Esophagus (tissue), 2 donors: ENCODE data around the gene ATF7IP. TPM values are rescaled to one million over a fixed set of nuclear protein-coding genes. Genes with fewer than 3 reads are reported as not detected.

ENCODE experiments used
- H3K27ac ChIP-seq, 2 donors: one replicate each; pipeline ENCODE4 v1.5.1; 2013; ENCODE audit warnings: low read depth in 2 of 2, mild to moderate bottlenecking in 2 of 2, inconsistent platforms in 1 of 2, low read length in 1 of 2, moderate library complexity in 1 of 2
- H3K27me3 ChIP-seq, 2 donors: one replicate each; pipeline ENCODE4 v1.6.1; 2013; ENCODE audit warnings: low read length in 2 of 2, control low read depth in 1 of 2, mild to moderate bottlenecking in 1 of 2; ENCODE audit not compliant: insufficient read depth in 2 of 2, control insufficient read depth in 1 of 2
- H3K36me3 ChIP-seq, 2 donors: one replicate each; pipeline ENCODE4 v1.6.1; 2013; ENCODE audit warnings: low read length in 1 of 2; ENCODE audit not compliant: control insufficient read depth in 2 of 2, insufficient read depth in 2 of 2
- H3K4me1 ChIP-seq, 2 donors: one replicate each; pipeline ENCODE4 v1.6.1; 2013; ENCODE audit warnings: low read length in 1 of 2; ENCODE audit not compliant: control insufficient read depth in 2 of 2, insufficient read depth in 2 of 2
- H3K4me3 ChIP-seq, 2 donors: one replicate each; pipeline ENCODE4 v1.5.1; 2013; ENCODE audit warnings: low read length in 2 of 2, mild to moderate bottlenecking in 2 of 2, low read depth in 1 of 2, moderate library complexity in 1 of 2
- H3K9me3 ChIP-seq, 2 donors: one replicate each; pipeline ENCODE4 v1.6.1; 2013; ENCODE audit warnings: mild to moderate bottlenecking in 2 of 2, low read depth in 1 of 2, low read length in 1 of 2, moderate library complexity in 1 of 2; ENCODE audit not compliant: control insufficient read depth in 2 of 2, insufficient read depth in 1 of 2
- WGBS, 2 donors: extraction: QIAGEN DNeasy Blood & Tissue Kit; methylation state at CpG; one replicate each; pipeline ENCODE4 v1.1.7; 2013; 5-methylcytosine and 5-hydroxymethylcytosine counted together
- polyA plus RNA-seq, 2 donors: library from polyadenylated mRNA; stranded (reverse); fragments of 200-250 nt; gene quantifications; one replicate each; pipeline ENCODE4 v1.2.3, GENCODE V29; 2013
- donor health status: healthy with polysubstance abuse.
- donor health status: Bipolar disorder and iron deficiency.

Gene ATF7IP
- polyA plus RNA-seq, 2 donors = 8.0 to 10.1 TPM

DNA sequence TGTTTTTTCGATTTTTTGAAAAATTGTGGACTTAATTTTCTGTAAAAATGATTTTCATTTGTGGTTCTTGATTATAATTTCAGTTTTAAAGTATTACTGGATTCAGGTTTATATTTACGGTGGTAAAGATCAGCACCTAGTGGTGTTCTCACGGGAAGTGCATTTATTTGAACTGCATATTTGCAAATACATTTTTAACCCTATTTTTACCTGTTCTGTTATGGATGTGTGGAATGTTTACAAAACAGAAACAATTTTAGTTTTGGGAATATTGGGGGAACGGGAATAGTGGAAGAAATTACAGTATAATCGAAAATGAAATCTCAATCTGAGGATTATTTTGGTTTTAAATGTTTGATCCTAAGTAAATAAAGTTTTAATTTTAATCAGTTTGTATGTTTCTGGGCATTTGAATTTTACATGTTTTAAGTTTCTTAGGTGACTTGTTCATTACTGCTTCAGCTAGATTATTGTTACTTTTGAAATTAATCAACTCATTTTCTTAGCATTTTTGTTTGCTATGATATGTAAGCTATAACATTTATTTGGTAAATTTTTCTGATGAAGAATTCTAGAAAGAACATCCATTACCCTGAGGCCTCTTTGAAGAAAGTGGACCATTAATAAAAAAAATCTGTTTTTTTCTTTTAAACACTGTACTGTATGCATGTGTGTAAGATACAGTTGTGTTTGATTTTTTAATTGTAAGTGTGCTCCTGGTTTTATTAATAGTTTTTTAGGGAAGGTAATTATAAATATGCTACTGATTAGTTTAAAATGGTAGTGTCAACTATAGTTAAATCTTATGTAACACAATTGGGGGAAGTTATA, 942 bp downstream of the ATF7IP start:
- H3K27me3 ChIP-seq = no peaks in the 10 kb centered on the region
- peak overlapping the region in 1 of 2 donors; percentile 80 for H3K4me3 ChIP-seq
- 4% methylated on average over 5 of the region's 5 CpGs for WGBS, 2 donors
- H3K4me1 ChIP-seq = no peaks in the 10 kb centered on the region
- no peaks in the 10 kb centered on the region for H3K9me3 ChIP-seq
- H3K36me3 ChIP-seq = no peaks in the 10 kb centered on the region
- H3K27ac ChIP-seq = peak overlapping the region in 1 of 2 donors; percentile 99

DNA sequence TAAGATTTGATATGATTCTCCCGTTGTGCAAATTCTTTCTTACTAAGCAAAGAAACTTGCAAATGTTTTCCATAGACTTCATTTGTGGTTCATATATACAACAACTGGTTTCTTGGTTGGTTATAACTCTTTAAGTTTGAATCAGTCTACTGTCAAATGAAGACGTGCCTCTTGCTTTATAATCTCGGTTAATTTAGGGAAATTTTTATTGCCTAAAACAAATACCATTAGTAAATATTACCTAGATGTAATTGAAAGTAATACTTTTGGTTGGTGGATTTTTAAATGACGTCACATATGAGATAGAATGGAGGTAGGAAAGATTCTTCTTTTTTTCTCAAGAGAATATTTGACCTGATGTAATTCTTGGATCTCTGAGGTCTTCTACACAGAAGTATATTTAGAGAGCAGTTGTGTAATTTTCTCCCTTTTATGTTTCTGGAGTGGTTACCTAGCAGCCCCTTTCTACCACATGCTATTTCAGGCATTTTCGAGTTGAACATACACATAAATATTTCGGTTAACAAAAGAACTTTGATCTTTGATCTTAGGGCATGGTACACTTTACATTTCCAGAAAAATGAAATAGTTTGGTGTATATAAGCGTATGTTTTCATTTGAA, 1.7 kb downstream of the ATF7IP start:
- H3K27ac ChIP-seq = peak overlapping the region in 1 of 2 donors; percentile 67
- no peaks in the 10 kb centered on the region for H3K27me3 ChIP-seq
- 5 to 8% methylated on average over 7 of the region's 7 CpGs for WGBS, 2 donors
- peak overlapping the region in 1 of 2 donors; percentile 80 for H3K4me3 ChIP-seq
- H3K4me1 ChIP-seq = no peaks in the 10 kb centered on the region
- no peaks in the 10 kb centered on the region for H3K9me3 ChIP-seq
- no peaks in the 10 kb centered on the region for H3K36me3 ChIP-seq

DNA sequence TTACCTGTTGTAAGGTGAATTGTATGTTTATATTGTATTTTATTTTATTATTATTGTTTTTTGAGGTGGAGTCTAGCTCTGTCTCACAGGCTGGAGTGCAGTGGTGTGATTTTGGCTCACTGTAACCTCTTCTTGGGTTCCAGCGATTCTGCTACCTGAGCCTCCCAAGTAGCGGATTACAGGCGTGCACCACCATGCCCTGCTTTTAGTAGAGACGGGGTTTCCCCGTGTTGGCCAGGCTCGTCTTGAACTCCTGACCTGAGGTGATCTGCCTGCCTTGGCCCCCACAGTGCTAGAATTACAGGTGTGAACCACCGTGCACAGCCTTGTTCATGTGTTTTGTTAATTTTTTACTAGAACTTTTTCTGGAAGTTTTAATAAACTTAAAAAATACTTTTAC, 3.8 kb downstream of the ATF7IP start:
- Histone ChIP-seq H3K27me3 (no peaks in the 10 kb centered on the region), H3K4me3 (no peak overlapping the region), H3K9me3 (no peaks in the 10 kb centered on the region), H3K36me3 (no peaks in the 10 kb centered on the region), H3K4me1 (no peaks in the 10 kb centered on the region), H3K27ac (no peak overlapping the region)
- WGBS, 2 donors = 87 to 93% methylated on average over 7 of the region's 7 CpGs

DNA sequence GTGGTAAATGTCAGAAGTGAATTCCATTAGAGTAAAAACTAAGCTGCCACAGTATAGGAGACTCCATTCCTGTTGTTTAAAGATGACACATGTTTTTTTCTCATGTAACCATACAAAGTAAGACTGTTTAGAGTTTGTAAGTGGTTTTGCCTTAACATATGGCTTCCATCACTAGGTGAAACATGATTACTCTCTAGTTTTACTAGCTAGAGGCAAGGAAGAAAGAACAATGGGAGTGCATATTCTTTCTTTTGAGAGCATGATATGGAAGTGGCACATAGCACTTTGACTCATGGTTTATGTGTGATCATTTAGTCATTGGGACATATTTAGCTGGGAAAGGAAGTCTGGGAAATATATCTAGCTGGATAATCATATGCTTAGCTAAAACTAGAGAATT, 7.7 kb downstream of the ATF7IP start:
- Histone ChIP-seq H3K27me3 (no peaks in the 10 kb centered on the region), H3K9me3 (peaks cover 0 to 3% of the 10 kb centered on the region in 2 donors), H3K4me1 (no peaks in the 10 kb centered on the region), H3K36me3 (no peaks in the 10 kb centered on the region), H3K27ac (no peak overlapping the region), H3K4me3 (no peak overlapping the region)

DNA sequence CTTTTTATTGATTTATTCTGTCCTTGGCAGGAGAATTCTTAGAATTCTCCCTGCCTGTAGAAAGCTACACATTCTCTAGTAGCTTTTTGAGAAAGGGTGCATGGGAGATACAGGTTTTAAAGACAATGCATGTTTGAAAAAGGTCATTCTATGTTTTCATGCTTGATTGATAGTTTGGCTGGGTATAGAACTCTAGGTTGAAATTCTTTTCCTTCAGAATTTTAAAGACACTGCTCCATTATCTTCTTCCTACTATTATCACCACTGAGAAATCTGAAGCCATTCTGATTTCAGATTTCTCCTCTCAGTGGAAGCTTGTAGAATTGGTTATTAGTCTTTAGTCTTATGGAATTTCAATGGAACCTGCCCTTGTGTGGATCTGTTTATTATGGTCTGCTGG, 14.0 kb downstream of the ATF7IP start:
- Histone ChIP-seq H3K9me3 (peaks cover 0 to 3% of the 10 kb centered on the region in 2 donors), H3K36me3 (no peaks in the 10 kb centered on the region), H3K4me3 (no peak overlapping the region), H3K27me3 (no peaks in the 10 kb centered on the region), H3K27ac (no peak overlapping the region), H3K4me1 (no peaks in the 10 kb centered on the region)

DNA sequence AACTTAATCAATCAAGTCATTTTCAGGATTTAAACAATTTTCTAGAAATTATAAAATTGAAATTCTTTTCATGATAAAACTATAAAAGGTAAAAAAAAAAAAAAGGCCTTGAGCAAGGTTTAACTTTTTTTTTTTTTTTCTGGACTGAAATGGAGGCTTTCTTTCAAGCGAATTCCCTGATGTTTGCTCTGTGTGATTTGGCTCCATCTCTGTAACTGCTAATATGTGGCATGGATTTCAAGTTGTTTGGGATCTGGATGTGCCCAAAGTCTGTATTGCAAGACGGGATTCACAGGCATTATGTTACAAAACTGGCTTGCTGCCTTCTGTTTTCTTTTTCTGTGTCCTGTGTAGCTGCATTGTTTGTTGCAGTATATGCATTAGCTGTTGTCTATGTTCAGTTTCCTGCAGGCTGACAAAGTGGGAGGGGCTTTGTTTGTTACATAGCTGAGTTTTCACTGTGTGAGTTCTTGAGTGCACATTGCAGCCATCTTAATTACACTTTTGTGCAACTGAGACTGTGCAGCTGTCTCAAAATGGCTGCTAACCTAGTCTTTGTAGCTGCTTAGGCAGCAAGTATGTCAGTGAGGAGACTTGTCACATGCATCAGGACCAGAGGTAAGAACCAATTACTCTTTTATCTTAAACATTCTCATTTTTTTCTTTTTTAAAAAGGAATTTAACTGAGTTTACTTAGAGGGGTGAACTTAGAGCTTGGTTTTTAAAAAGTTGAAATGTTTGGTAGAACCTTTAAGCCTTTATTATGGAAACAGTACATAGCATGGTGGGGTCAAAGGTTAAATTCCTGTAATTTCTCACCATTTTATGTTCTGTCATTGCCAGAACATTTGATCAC, 19.5 kb downstream of the ATF7IP start:
- Histone ChIP-seq H3K36me3 (no peaks in the 10 kb centered on the region), H3K4me1 (no peaks in the 10 kb centered on the region), H3K27me3 (no peaks in the 10 kb centered on the region), H3K4me3 (peak overlapping the region in 1 of 2 donors; percentile 8), H3K27ac (peak overlapping the region; percentile 55 to 75), H3K9me3 (no peaks in the 10 kb centered on the region)
- WGBS, 2 donors = 4 to 5% methylated on average over 2 of the region's 2 CpGs

DNA sequence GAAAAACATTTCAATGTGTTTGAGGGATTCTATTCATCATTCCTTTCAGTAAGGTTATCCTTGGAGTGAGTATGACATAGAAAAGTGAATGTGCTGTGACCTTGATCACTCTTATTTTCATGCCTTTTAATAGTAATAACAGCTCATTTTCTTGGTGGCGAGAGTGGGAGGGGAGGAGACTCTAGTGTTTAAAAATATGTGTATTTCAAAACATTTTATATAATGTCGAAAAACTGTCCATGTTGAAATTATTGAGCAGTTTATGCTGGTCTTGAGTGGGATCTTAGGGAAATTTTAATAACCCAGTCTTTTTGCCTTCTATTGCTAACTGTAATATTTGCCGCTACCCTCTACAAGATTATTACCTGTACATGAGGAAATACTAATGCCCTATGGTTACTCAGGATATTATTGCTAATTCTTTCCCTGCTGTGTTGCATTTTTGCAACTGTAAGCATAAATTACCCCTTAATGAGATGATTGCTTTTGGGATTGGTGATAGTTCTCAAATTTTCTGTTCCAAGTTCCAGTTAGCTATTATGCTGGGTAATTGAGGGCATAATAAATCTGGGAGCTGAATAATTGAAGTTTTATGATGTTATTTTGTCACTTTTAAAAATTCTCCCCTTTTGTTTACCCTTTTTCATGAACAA, 21.9 kb downstream of the ATF7IP start:
- Histone ChIP-seq H3K27ac (no peak overlapping the region), H3K4me3 (no peak overlapping the region), H3K4me1 (no peaks in the 10 kb centered on the region), H3K36me3 (no peaks in the 10 kb centered on the region), H3K9me3 (no peaks in the 10 kb centered on the region), H3K27me3 (no peaks in the 10 kb centered on the region)
- 80 to 88% methylated on average over 3 of the region's 3 CpGs for WGBS, 2 donors

DNA sequence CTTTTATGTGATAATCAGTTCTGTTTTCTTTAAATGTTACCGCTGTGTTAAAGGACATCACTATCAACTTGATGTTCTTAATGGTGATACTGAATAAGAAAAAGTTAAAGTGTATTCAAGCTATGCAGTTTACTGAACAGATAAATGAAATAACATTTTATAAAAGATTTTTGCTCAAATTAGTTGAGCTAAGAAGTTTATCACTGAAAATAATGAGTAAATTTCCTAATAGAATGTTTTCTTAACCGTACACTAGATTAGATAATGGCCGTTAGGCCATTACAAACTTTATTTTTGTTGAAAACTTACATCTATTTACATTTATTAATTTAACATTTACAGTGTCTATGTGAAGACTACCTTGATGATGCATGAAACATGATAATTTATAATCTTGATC, 25.0 kb downstream of the ATF7IP start:
- H3K27ac ChIP-seq = no peak overlapping the region
- H3K4me3 ChIP-seq = no peak overlapping the region
- no peaks in the 10 kb centered on the region for H3K4me1 ChIP-seq
- 78 to 87% methylated on average over 3 of the region's 3 CpGs for WGBS, 2 donors
- H3K9me3 ChIP-seq = no peaks in the 10 kb centered on the region
- H3K36me3 ChIP-seq = no peaks in the 10 kb centered on the region
- H3K27me3 ChIP-seq = no peaks in the 10 kb centered on the region

DNA sequence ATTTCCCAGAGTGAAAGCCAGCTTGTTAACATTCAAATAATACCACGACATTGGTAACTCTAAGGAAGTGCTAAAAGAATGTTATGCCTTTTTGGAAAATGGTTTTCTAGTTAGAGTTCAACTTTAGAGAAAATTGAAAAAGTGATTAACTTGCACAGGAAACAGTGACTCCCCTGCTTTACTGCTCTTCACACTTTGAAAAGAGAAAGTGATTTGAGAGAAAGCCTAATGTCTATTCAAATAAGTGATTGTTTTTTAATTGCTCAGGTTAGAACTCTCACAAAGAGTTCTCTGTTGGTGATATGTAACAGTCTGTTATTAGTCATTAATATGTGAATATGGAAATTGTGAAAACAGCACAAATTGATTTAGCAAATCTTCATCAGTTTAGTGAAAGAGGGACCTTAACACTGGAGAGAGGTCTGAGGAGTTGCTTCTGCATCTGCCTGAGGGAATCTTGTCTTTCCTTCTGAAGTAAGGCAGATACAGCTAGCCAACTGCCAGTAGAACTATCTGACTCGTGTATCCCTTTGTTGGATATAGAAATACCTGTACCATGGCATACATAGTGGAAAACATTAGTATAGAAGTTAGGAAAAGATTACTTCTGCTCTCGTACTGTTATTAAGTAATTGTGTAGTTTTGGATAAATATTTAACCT, 25.5 kb downstream of the ATF7IP start:
- no peaks in the 10 kb centered on the region for H3K4me1 ChIP-seq
- no peak overlapping the region for H3K4me3 ChIP-seq
- H3K9me3 ChIP-seq = no peaks in the 10 kb centered on the region
- peak overlapping the region in 1 of 2 donors; percentile 16 for H3K27ac ChIP-seq
- no peaks in the 10 kb centered on the region for H3K27me3 ChIP-seq
- no peaks in the 10 kb centered on the region for H3K36me3 ChIP-seq
- WGBS, 2 donors = 16 to 19% methylated on average over 3 of the region's 3 CpGs
